Activated CD4-positive, alpha-beta T cell treated with anti-CD3 and anti-CD28 coated beads for 4 hours (primary cell): ENCODE results near the gene TACO1.

Source experiments
- DNase-seq, 2 donors: peaks; one replicate each; pipeline ENCODE4 v3.0.0-alpha.2; 2020

The TACO1 gene

GRCh38 chr17:63641692-63642448 lies 41.2 kb downstream of the TACO1 start:
- DNase-seq, result no peak

GRCh38 chr17:63644846-63645245 lies 44.2 kb downstream of the TACO1 start:
- DNase-seq, result no peak

- DNase-seq, result no peak
Observed at GRCh38 chr17:63645775-63646487, 45.2 kb downstream of the TACO1 start.

GRCh38 chr17:63646488-63646806 lies 45.8 kb downstream of the TACO1 start:
- no peak for DNase-seq

- DNase-seq, result no peak
Observed at GRCh38 chr17:63647065-63647725, 46.5 kb downstream of the TACO1 start.

- no peak for DNase-seq
Observed at GRCh38 chr17:63647936-63648335, 47.2 kb downstream of the TACO1 start.

- DNase-seq, result no peak
Observed at GRCh38 chr17:63649813-63650212, 49.1 kb downstream of the TACO1 start.

- no peak for DNase-seq
Observed at GRCh38 chr17:63652106-63652505, 51.4 kb downstream of the TACO1 start.

GRCh38 chr17:63653050-63653449 lies 52.4 kb downstream of the TACO1 start:
- DNase-seq, result no peak

- no peak for DNase-seq
Observed at GRCh38 chr17:63657786-63658185, 57.1 kb downstream of the TACO1 start.
